K562 (cell line): ENCODE data around the gene ABAT. TPM values are rescaled to one million over a fixed set of nuclear protein-coding genes. Genes with fewer than 3 reads are reported as not detected.

Experiments used
- ATAC-seq: fragments of 200-7000 bp; cut with Tn5 transposase; 3 replicates; pipeline ENCODE4 v1.9.1; 2020; ENCODE audit warnings: moderate library complexity
- BruUV-seq: library from RNA; stranded (reverse); fragments of 400-500 nt; replicated peaks from 2 replicates; lab custom pipeline; 2021; lab: Mats Ljungman, UMichigan
- CTCF ChIA-PET: fragments of 300-600 bp; formaldehyde crosslinking; extraction: SDS; loops from one replicate; lab custom pipeline; 2021; ENCODE audit warnings: low intra/inter-chr PET ratio; lab: Yijun Ruan, JAX
- POLR2A ChIA-PET: fragments of 300-600, 350-650 bp; sonication (Branson Sonifier 250); formaldehyde crosslinking; extraction: SDS; loops from one replicate; lab custom pipeline; 2021; ENCODE audit warnings: antibody characterized with exemption, inconsistent platforms; lab: Yijun Ruan, JAX
- DNase-seq, 4 experiments: peaks; one replicate each; pipeline versions ENCODE4 v3.0.0 to v3.0.0-alpha.2; 2011 to 2018; ENCODE audit warnings: low spot score in 3 of 4, mixed read lengths in 3 of 4; ENCODE audit errors: extremely low read depth in 1 of 4
- FAIRE-seq: peaks from 2 replicates; lab custom pipeline; 2011; peaks lifted over from hg19 to GRCh38; lab: Jason Lieb, UNC
- H2AFZ ChIP-seq: 2 replicates; pipeline ENCODE4 v1.6.0; 2011; ENCODE audit warnings: low read depth, low read length, control low read depth, inconsistent platforms
- H3K27ac ChIP-seq: fragments of 200-600 bp; 3 replicates; pipeline ENCODE4 v1.8.0; 2011; ENCODE audit warnings: low read depth, mild to moderate bottlenecking, control low read depth, inconsistent platforms, low read length, moderate library complexity, mixed read lengths; ENCODE audit errors: extremely low read depth
- H3K27me3 ChIP-seq, 2 experiments: fragments of 300-600 bp in 1 of 2; 2 replicates in 1 of 2; 3 replicates in 1 of 2; pipeline versions ENCODE4 v1.6.0 to v1.8.0; 2011; ENCODE audit warnings: inconsistent platforms in 2 of 2, low read length in 2 of 2, mild to moderate bottlenecking in 1 of 2, mixed read lengths in 1 of 2, moderate library complexity in 1 of 2; ENCODE audit not compliant: control insufficient read depth in 2 of 2, insufficient read depth in 2 of 2
- H3K36me3 ChIP-seq: fragments of 300-600 bp; 3 replicates; pipeline ENCODE4 v1.8.0; 2011; ENCODE audit warnings: mild to moderate bottlenecking, low read length, inconsistent platforms; ENCODE audit not compliant: control insufficient read depth, insufficient read depth
- H3K4me1 ChIP-seq, 2 experiments: fragments of 200-600 bp in 1 of 2; replicated peaks in 1 of 2; 2 replicates in 1 of 2; 3 replicates in 1 of 2; pipeline versions ENCODE4 v1.5.1 to v1.8.0; 2011; ENCODE audit warnings: inconsistent platforms in 2 of 2, low read length in 2 of 2, mild to moderate bottlenecking in 1 of 2, mixed read lengths in 1 of 2, moderate library complexity in 1 of 2; ENCODE audit not compliant: control insufficient read depth in 2 of 2, insufficient read depth in 2 of 2
- H3K4me2 ChIP-seq: 2 replicates; pipeline ENCODE4 v1.6.1; 2011; ENCODE audit warnings: low read length, control low read depth, inconsistent platforms, mixed read lengths; ENCODE audit not compliant: insufficient read depth
- H3K4me3 ChIP-seq: fragments of 200-600 bp; sonication (generic), shearing (Covaris generic); 2 replicates; pipeline ENCODE4 v1.5.1; 2016; ENCODE audit warnings: control low read depth, inconsistent platforms
- H3K79me2 ChIP-seq: fragments of 200-600 bp; 3 replicates; pipeline ENCODE4 v1.8.0; 2011; ENCODE audit warnings: low read length, inconsistent platforms; ENCODE audit not compliant: control insufficient read depth, insufficient read depth
- H3K9ac ChIP-seq, 2 experiments: 2 replicates each; pipeline versions ENCODE4 v1.6.0 to v1.6.1; 2011; ENCODE audit warnings: low read depth in 2 of 2, low read length in 2 of 2, control low read depth in 1 of 2, inconsistent platforms in 1 of 2, mild to moderate bottlenecking in 1 of 2, mixed read lengths in 1 of 2; ENCODE audit not compliant: insufficient read depth in 1 of 2
- H3K9me1 ChIP-seq: one replicate; pipeline ENCODE4 v1.6.0; 2011; ENCODE audit warnings: inconsistent platforms, mild to moderate bottlenecking, low read length, moderate library complexity; ENCODE audit not compliant: control insufficient read depth, insufficient read depth
- H3K9me3 ChIP-seq: replicated peaks from 2 replicates; pipeline ENCODE4 v1.5.1; 2011; ENCODE audit warnings: low read depth, low read length, inconsistent platforms; ENCODE audit not compliant: control insufficient read depth, insufficient read depth
- H4K20me1 ChIP-seq: replicated peaks from 2 replicates; pipeline ENCODE4 v1.6.1; 2011; ENCODE audit warnings: low read length, inconsistent platforms, mixed read lengths; ENCODE audit not compliant: control insufficient read depth, insufficient read depth
- AFF4 ChIP-seq: sonication (generic); formaldehyde crosslinking; IDR thresholded peaks from 2 replicates; pipeline ENCODE4 v1.8.0; 2023; ENCODE audit warnings: mild to moderate bottlenecking, missing genetic modification reagents
- ARHGAP35 ChIP-seq: fragments of 450-650 bp; IDR thresholded peaks from 2 replicates; pipeline ENCODE4 v1.6.1; 2018; ENCODE audit not compliant: partially characterized antibody
- ASH1L ChIP-seq: fragments of 450-650 bp; IDR thresholded peaks from 2 replicates; pipeline ENCODE4 v1.6.1; 2018; ENCODE audit warnings: borderline replicate concordance, mild to moderate bottlenecking, low read depth; ENCODE audit not compliant: partially characterized antibody
- BDP1 ChIP-seq: IDR thresholded peaks from 3 replicates; pipeline ENCODE4 v1.6.1; 2011; ENCODE audit not compliant: insufficient read length, insufficient read depth
- CXXC5 ChIP-seq: fragments of 250-450 bp; sonication (Bioruptor Pico); IDR thresholded peaks from 2 replicates; pipeline ENCODE4 v1.8.0; 2022; ENCODE audit warnings: inconsistent platforms, mild to moderate bottlenecking, moderate library complexity
- FOS ChIP-seq: IDR thresholded peaks from 3 replicates; pipeline ENCODE4 v1.6.1; 2011; ENCODE audit not compliant: insufficient read length; ENCODE audit errors: extremely low read depth
- IFI16 ChIP-seq: fragments of 250-450 bp; sonication (Bioruptor Pico); IDR thresholded peaks from 2 replicates; pipeline ENCODE4 v2.1.2; 2022; ENCODE audit warnings: mild to moderate bottlenecking, inconsistent platforms
- MEF2D ChIP-seq: conservative IDR thresholded peaks from 2 replicates; pipeline ENCODE4 v1.6.1; 2016; ENCODE audit warnings: low read depth, missing genetic modification characterization, missing compliant biosample characterization
- NFXL1 ChIP-seq: fragments of 450-650 bp; formaldehyde crosslinking; IDR thresholded peaks from 2 replicates; pipeline ENCODE4 v1.4.0; 2021; ENCODE audit warnings: mild to moderate bottlenecking
- SIX5 ChIP-seq, 2 experiments: IDR thresholded peaks; 2 replicates each; pipeline ENCODE4 v1.6.1; 2011; ENCODE audit warnings: low read length in 2 of 2, borderline replicate concordance in 1 of 2, low read depth in 1 of 2, mild to moderate bottlenecking in 1 of 2, moderate library complexity in 1 of 2; ENCODE audit not compliant: insufficient read depth in 1 of 2
- SMC3 ChIP-seq: conservative IDR thresholded peaks from 2 replicates; pipeline ENCODE4 v1.6.1; 2011; ENCODE audit warnings: low read depth, low read length, improper control_type of control experiment; ENCODE audit not compliant: insufficient read depth
- TAF7 ChIP-seq: fragments of 450-650 bp; IDR thresholded peaks from 2 replicates; pipeline ENCODE4 v1.6.1; 2016; ENCODE audit warnings: missing genetic modification characterization, missing compliant biosample characterization
- ZBTB8A ChIP-seq: fragments of 450-650 bp; IDR thresholded peaks from 2 replicates; pipeline ENCODE4 v1.6.1; 2018; ENCODE audit warnings: mild to moderate bottlenecking, moderate library complexity; ENCODE audit not compliant: partially characterized antibody
- ZFP36 ChIP-seq: fragments of 150-350 bp; IDR thresholded peaks from 2 replicates; pipeline ENCODE4 v1.6.1; 2018; ENCODE audit warnings: low read length, low read depth; ENCODE audit not compliant: partially characterized antibody
- ZNF263 ChIP-seq: sonication (generic); formaldehyde crosslinking; IDR thresholded peaks from 2 replicates; pipeline ENCODE4 v1.8.0; 2022; ENCODE audit warnings: mild to moderate bottlenecking, missing genetic modification reagents, borderline replicate concordance
- ZNF592 ChIP-seq: fragments of 450-650 bp; IDR thresholded peaks from 2 replicates; pipeline ENCODE4 v1.6.1; 2017; ENCODE audit warnings: antibody characterized with exemption, mild to moderate bottlenecking
- WGBS: fragments of 100-300 bp; shearing (Covaris generic); methylation state at CpG from one replicate; pipeline ENCODE4 v1.1.6; 2016; ENCODE audit warnings: low coverage, mixed read lengths; ENCODE audit not compliant: insufficient coverage; ENCODE audit errors: missing lambda C conversion rate; 5-methylcytosine and 5-hydroxymethylcytosine counted together
- in situ Hi-C: fragments of 300-500 bp; cut with MboI; formaldehyde crosslinking; loops from 4 replicates; pipeline ENCODE4 v1.15.0; 2018; ENCODE audit warnings: inconsistent platforms, mixed read lengths
- intact Hi-C: fragments of 100-400 bp; cut with micrococcal nuclease; formaldehyde crosslinking; loops from 2 replicates; pipeline ENCODE4 v1.14.2; 2022
- polyA plus RNA-seq, 8 experiments: library from polyadenylated mRNA; depleted of rRNA in 4 of 8; stranded (reverse) in 5 of 8; unstranded in 3 of 8; fragments of >200 nt; fragmentation: Nextera tagmentation in 2 of 8; fragmentation: Illumina TruSeq in 1 of 8; extraction: Ambion mirVana in 2 of 8; extraction: Trizol in 1 of 8; gene quantifications; 2 replicates each; pipeline versions ENCODE4 v1.2.1 to v1.2.3, GENCODE V29; 2011 to 2014; ENCODE audit warnings: inconsistent platforms in 1 of 8, missing spikeins in 1 of 8
- total RNA-seq, 7 experiments: library from RNA; depleted of rRNA in 6 of 7; stranded (reverse); fragments of >200 nt in 6 of 7; fragmentation: Illumina TruSeq in 2 of 7; extraction: Trizol in 2 of 7; gene quantifications; 2 replicates each; pipeline versions ENCODE4 v1.2.1 to v1.2.3, GENCODE V29; 2011 to 2021; ENCODE audit warnings: low replicate concordance in 1 of 7

The ABAT gene
- total and polyA plus RNA-seq, 9 of the 15 experiments (the other 6 are each of a cell fraction or from before 2014, with no cell fraction given) = 0.01 to 0.49 (median 0.10) TPM

- Histone ChIP-seq H3K9me1 (no peaks in the 10 kb centered on the region), H3K27me3 (peaks cover 32 to 68% of the 10 kb centered on the region in 2 experiments; a peak in 4 of 5 replicates), H3K4me3 (no peak overlapping the region), H3K27ac (no peak overlapping the region), H2AFZ (no peak overlapping the region), H3K9ac (no peak overlapping the region), H3K4me2 (no peak overlapping the region), H3K9me3 (no peaks in the 10 kb centered on the region), H3K4me1 (no peaks in the 10 kb centered on the region), H3K79me2 (no peaks in the 10 kb centered on the region), H4K20me1 (peaks cover 6% of the 10 kb centered on the region), H3K36me3 (no peaks in the 10 kb centered on the region)
- POLR2A ChIA-PET = no interaction called here
- no peak for ATAC-seq
- intact Hi-C loops (no loop called here), in situ Hi-C loops (no loop called here)
- no TSS peak for BruUV-seq
- CTCF ChIA-PET = no interaction called here
- WGBS = 6% methylated on average over 3 of the region's 3 CpGs
- FAIRE-seq = no peak
- no peak for DNase-seq
- TF ChIP-seq TAF7 (tag) = no peak
- TF ChIP-seq CXXC5 = no peak
- TF ChIP-seq NFXL1 (CRISPR knock-in tag) = no peak
- TF ChIP-seq ZFP36 = peak; percentile 82
- TF ChIP-seq SIX5 (IDR thresholded peaks at IDR 0.05; ENCODE audit: borderline replicate concordance in 1 of 2, insufficient read depth in 1 of 2, low read depth in 1 of 2, low read length in 2 of 2) = no peak
- no peak for TF ChIP-seq ASH1L
- no peak for TF ChIP-seq ZNF592
- TF ChIP-seq BDP1 = no peak
- TF ChIP-seq MEF2D (tag) = no peak
- TF ChIP-seq FOS = no peak
- TF ChIP-seq AFF4 (CRISPR knock-in tag) = no peak
- TF ChIP-seq SMC3 = no peak
- TF ChIP-seq ZNF263 (CRISPR knock-in tag) = no peak
- no peak for TF ChIP-seq ZBTB8A
- no peak for TF ChIP-seq IFI16 (CRISPR knock-in tag)
- no peak for TF ChIP-seq ARHGAP35
Observed at GRCh38 chr16:8763083-8763482, 88.7 kb downstream of the ABAT start.
